ENCODE measurements around the gene FCRLB.

Gene FCRLB

DNA sequence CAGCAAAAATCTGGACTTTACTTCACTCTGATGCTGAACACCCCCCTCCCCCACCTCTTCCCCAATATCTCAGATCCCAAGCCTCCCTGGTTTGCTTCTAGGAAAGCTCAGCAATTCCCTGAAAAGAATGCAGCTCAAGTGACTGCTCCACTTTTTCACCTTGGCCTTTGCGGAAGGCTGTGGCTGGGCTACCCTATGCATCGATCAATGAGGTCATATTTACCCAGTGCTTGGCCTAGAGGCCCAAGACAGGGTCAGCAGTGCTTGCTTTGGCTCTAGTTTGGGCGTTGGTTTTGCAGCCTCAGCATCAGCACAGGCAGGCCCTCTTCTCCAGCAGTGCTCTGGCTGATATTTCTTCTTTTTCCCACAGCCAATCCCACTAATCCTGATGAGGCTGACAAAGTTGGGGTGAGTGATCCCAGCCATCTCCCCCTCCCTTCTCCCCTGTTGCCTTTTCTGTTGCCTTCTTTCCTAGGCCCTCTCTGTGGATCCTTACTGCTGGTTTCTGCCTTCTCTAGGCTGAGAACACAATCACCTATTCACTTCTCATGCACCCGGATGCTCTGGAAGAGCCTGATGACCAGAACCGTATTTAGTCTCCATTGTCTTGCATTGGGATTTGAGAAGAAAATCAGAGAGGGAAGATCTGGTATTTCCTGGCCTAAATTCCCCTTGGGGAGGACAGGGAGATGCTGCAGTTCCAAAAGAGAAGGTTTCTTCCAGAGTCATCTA is 44.2 kb upstream of the FCRLB start:
- no peak overlapping the region for H4K5ac ChIP-seq (ENCODE audit: low read length)
- no peaks in the 10 kb centered on the region for H3K27me3 ChIP-seq (ENCODE audit: insufficient read depth, low read length, poor library complexity)
- no peak overlapping the region for H2BK120ac ChIP-seq (ENCODE audit: low read depth, low read length)
- H3K23ac ChIP-seq (ENCODE audit: low read length) = no peak overlapping the region
- H2AK5ac ChIP-seq (ENCODE audit: low read length) = no peak overlapping the region
- peak; percentile 9 for DNase-seq
- no peak overlapping the region for H3K9ac ChIP-seq (ENCODE audit: low read length)
- H3K27ac ChIP-seq (ENCODE audit: low read depth, low read length) = no peak overlapping the region
- no peak overlapping the region for H2BK5ac ChIP-seq (ENCODE audit: low read length)
- no peak overlapping the region for H3K18ac ChIP-seq (ENCODE audit: low read length)
- no peaks in the 10 kb centered on the region for H3K4me1 ChIP-seq (ENCODE audit: control insufficient read depth, low read depth, low read length)
- no peaks in the 10 kb centered on the region for H3K36me3 ChIP-seq (ENCODE audit: control insufficient read depth, insufficient read depth, low read length)
- no CpG with 5 or more reads among the region's 5 CpGs for WGBS (ENCODE audit: extremely low coverage, insufficient coverage, low lambda C conversion rate)
- no peak overlapping the region for H3K56ac ChIP-seq (ENCODE audit: low read length)
- H3K79me1 ChIP-seq (ENCODE audit: low read length) = no peaks in the 10 kb centered on the region
- no peak overlapping the region for H2BK15ac ChIP-seq (replicated peaks; ENCODE audit: low read depth)
- no peak overlapping the region for H3K4me3 ChIP-seq (ENCODE audit: low read length)
- no peaks in the 10 kb centered on the region for H3K79me2 ChIP-seq (ENCODE audit: control insufficient read depth, insufficient read depth, low read length)
- H3K4me2 ChIP-seq (ENCODE audit: low read length) = no peak overlapping the region
- no peak overlapping the region for H4K8ac ChIP-seq (ENCODE audit: low read depth, low read length)
- H3K4ac ChIP-seq (ENCODE audit: low read depth, low read length) = no peak overlapping the region

DNA sequence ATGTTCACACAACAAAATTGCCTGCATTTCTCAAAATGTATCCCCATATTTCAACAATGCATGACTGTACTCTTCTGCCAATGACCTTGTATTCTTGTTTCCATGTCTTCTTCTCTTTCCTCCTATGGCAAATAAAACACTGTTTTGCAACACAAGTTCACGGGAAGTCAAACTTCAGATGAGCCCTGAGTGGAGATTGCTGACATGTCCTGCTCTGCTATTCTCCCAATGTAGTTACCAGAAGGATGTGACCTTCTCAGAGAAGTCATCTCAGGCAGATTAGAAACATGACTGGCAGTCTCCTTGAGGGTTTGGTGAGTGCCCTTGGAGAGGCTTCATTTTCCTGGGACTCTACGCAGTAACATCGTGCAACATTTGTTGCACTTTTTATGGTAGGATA is 42.8 kb upstream of the FCRLB start:
- no peak overlapping the region for H2BK5ac ChIP-seq (ENCODE audit: low read length)
- H3K36me3 ChIP-seq (ENCODE audit: control insufficient read depth, insufficient read depth, low read length) = no peaks in the 10 kb centered on the region
- H3K56ac ChIP-seq (ENCODE audit: low read length) = no peak overlapping the region
- no peak overlapping the region for H2AK5ac ChIP-seq (ENCODE audit: low read length)
- no peak overlapping the region for H4K8ac ChIP-seq (ENCODE audit: low read depth, low read length)
- no peak overlapping the region for H3K4ac ChIP-seq (ENCODE audit: low read depth, low read length)
- no peaks in the 10 kb centered on the region for H3K27me3 ChIP-seq (ENCODE audit: insufficient read depth, low read length, poor library complexity)
- H2BK15ac ChIP-seq (replicated peaks; ENCODE audit: low read depth) = no peak overlapping the region
- no peak overlapping the region for H3K9ac ChIP-seq (ENCODE audit: low read length)
- no peaks in the 10 kb centered on the region for H3K4me1 ChIP-seq (ENCODE audit: control insufficient read depth, low read depth, low read length)
- no peaks in the 10 kb centered on the region for H3K79me1 ChIP-seq (ENCODE audit: low read length)
- H3K4me2 ChIP-seq (ENCODE audit: low read length) = no peak overlapping the region
- H2BK120ac ChIP-seq (ENCODE audit: low read depth, low read length) = no peak overlapping the region
- DNase-seq = no peak
- no peaks in the 10 kb centered on the region for H3K79me2 ChIP-seq (ENCODE audit: control insufficient read depth, insufficient read depth, low read length)
- no peak overlapping the region for H3K27ac ChIP-seq (ENCODE audit: low read depth, low read length)
- H3K23ac ChIP-seq (ENCODE audit: low read length) = no peak overlapping the region
- no peak overlapping the region for H3K4me3 ChIP-seq (ENCODE audit: low read length)
- H4K5ac ChIP-seq (ENCODE audit: low read length) = no peak overlapping the region
- H3K18ac ChIP-seq (ENCODE audit: low read length) = no peak overlapping the region
- no CpG with 5 or more reads among the region's 3 CpGs for WGBS (ENCODE audit: extremely low coverage, insufficient coverage, low lambda C conversion rate)

DNA sequence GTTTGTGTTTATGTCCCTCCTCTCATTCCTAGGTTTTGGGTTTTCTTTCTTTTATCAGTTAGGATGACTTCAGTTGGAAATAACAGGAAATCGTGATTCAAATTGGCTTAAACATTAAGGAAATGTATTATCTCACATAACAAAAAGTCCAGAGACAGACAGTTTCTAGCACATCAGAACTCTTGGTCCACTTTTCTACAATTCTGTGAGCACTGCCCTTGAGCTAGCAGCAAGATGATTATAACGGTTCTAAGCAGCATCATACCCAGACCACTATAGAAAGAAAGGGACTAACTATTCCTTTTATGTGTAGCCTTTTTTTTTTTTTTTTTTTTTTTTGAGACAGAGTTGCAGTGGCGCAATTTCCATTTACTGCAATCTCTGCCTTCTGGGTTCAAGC is 39.5 kb upstream of the FCRLB start:
- Histone ChIP-seq H3K27me3 (ENCODE audit: insufficient read depth, low read length, poor library complexity) (no peaks in the 10 kb centered on the region), H3K23ac (ENCODE audit: low read length) (no peak overlapping the region), H2BK120ac (ENCODE audit: low read depth, low read length) (no peak overlapping the region), H3K36me3 (ENCODE audit: control insufficient read depth, insufficient read depth, low read length) (no peaks in the 10 kb centered on the region), H3K4me1 (ENCODE audit: control insufficient read depth, low read depth, low read length) (no peaks in the 10 kb centered on the region), H4K8ac (ENCODE audit: low read depth, low read length) (no peak overlapping the region), H3K4ac (ENCODE audit: low read depth, low read length) (no peak overlapping the region), H3K27ac (ENCODE audit: low read depth, low read length) (no peak overlapping the region), H3K18ac (ENCODE audit: low read length) (no peak overlapping the region), H3K79me1 (ENCODE audit: low read length) (no peaks in the 10 kb centered on the region), H4K5ac (ENCODE audit: low read length) (no peak overlapping the region), H3K79me2 (ENCODE audit: control insufficient read depth, insufficient read depth, low read length) (no peaks in the 10 kb centered on the region), H3K56ac (ENCODE audit: low read length) (no peak overlapping the region), H3K4me2 (ENCODE audit: low read length) (no peak overlapping the region), H2AK5ac (ENCODE audit: low read length) (no peak overlapping the region), H2BK5ac (ENCODE audit: low read length) (no peak overlapping the region), H3K4me3 (ENCODE audit: low read length) (no peak overlapping the region), H2BK15ac (replicated peaks; ENCODE audit: low read depth) (no peak overlapping the region), H3K9ac (ENCODE audit: low read length) (no peak overlapping the region)
- no peak for DNase-seq
- WGBS (ENCODE audit: extremely low coverage, insufficient coverage, low lambda C conversion rate) = no CpG with 5 or more reads among the region's 3 CpGs

DNA sequence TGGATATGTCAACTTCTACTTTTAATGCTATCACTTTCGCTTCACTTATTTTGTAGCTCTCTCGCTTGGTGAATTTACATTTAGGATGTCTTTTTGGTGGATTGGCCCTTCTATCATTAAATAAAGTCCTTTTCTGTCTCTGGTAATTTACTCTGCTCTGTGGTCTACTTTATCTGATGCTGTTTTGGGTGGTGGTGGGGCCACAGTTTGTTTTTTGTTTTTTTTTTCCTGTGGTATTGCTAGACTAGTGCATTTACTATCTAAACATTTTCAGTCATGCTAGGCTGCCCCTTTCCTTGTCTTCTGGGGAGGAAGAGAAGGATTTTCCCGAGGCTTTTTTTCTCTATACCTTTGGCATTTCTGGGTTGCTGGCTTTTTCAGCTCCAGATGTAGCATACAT is 32.4 kb upstream of the FCRLB start:
- no CpG with 5 or more reads among the region's 3 CpGs for WGBS (ENCODE audit: extremely low coverage, insufficient coverage, low lambda C conversion rate)
- no peak overlapping the region for H3K56ac ChIP-seq (ENCODE audit: low read length)
- H3K27ac ChIP-seq (ENCODE audit: low read depth, low read length) = no peak overlapping the region

DNA sequence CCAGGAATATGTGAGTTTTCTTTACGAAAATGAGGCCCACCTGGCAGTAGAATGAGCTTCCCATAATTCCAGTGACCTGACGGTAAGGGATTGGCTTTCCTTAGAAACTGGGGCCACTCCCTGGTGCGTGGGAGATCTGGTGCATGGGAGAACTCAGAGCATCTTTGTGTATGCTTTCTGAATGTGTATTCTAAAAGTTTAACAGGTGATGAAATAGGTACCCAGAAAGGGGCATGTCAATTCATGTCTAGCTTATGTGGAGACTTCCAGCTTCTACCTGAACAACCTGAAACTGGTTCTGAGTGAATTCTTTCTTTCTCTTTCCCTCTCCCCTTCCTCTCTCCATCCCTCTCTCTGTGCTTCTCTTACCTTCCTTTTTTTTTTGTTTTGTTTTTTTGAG is 29.5 kb upstream of the FCRLB start:
- Histone ChIP-seq H2BK15ac (replicated peaks; ENCODE audit: low read depth) (no peak overlapping the region), H3K4me2 (ENCODE audit: low read length) (no peak overlapping the region), H3K56ac (ENCODE audit: low read length) (no peak overlapping the region), H3K27me3 (ENCODE audit: insufficient read depth, low read length, poor library complexity) (no peaks in the 10 kb centered on the region), H4K8ac (ENCODE audit: low read depth, low read length) (no peak overlapping the region), H3K4me3 (ENCODE audit: low read length) (no peak overlapping the region), H2BK120ac (ENCODE audit: low read depth, low read length) (no peak overlapping the region), H3K79me2 (ENCODE audit: control insufficient read depth, insufficient read depth, low read length) (no peaks in the 10 kb centered on the region), H3K4me1 (ENCODE audit: control insufficient read depth, low read depth, low read length) (no peaks in the 10 kb centered on the region), H3K79me1 (ENCODE audit: low read length) (no peaks in the 10 kb centered on the region), H3K27ac (ENCODE audit: low read depth, low read length) (no peak overlapping the region), H3K4ac (ENCODE audit: low read depth, low read length) (no peak overlapping the region), H2AK5ac (ENCODE audit: low read length) (no peak overlapping the region), H3K9ac (ENCODE audit: low read length) (no peak overlapping the region), H3K36me3 (ENCODE audit: control insufficient read depth, insufficient read depth, low read length) (no peaks in the 10 kb centered on the region), H3K18ac (ENCODE audit: low read length) (no peak overlapping the region), H4K5ac (ENCODE audit: low read length) (no peak overlapping the region), H3K23ac (ENCODE audit: low read length) (no peak overlapping the region), H2BK5ac (ENCODE audit: low read length) (no peak overlapping the region)
- no CpG with 5 or more reads among the region's 3 CpGs for WGBS (ENCODE audit: extremely low coverage, insufficient coverage, low lambda C conversion rate)
- DNase-seq = no peak

More for the DNA sequence above, 32.4 kb upstream of the FCRLB start:
- Histone ChIP-seq H3K4me1 (ENCODE audit: control insufficient read depth, low read depth, low read length) (no peaks in the 10 kb centered on the region), H3K23ac (ENCODE audit: low read length) (no peak overlapping the region), H4K5ac (ENCODE audit: low read length) (no peak overlapping the region), H2BK15ac (replicated peaks; ENCODE audit: low read depth) (no peak overlapping the region), H2BK120ac (ENCODE audit: low read depth, low read length) (no peak overlapping the region), H3K18ac (ENCODE audit: low read length) (no peak overlapping the region), H4K8ac (ENCODE audit: low read depth, low read length) (no peak overlapping the region), H3K79me2 (ENCODE audit: control insufficient read depth, insufficient read depth, low read length) (no peaks in the 10 kb centered on the region), H2BK5ac (ENCODE audit: low read length) (no peak overlapping the region), H3K27me3 (ENCODE audit: insufficient read depth, low read length, poor library complexity) (no peaks in the 10 kb centered on the region), H3K9ac (ENCODE audit: low read length) (no peak overlapping the region), H3K4me3 (ENCODE audit: low read length) (no peak overlapping the region), H2AK5ac (ENCODE audit: low read length) (no peak overlapping the region), H3K79me1 (ENCODE audit: low read length) (no peaks in the 10 kb centered on the region), H3K36me3 (ENCODE audit: control insufficient read depth, insufficient read depth, low read length) (no peaks in the 10 kb centered on the region), H3K4ac (ENCODE audit: low read depth, low read length) (no peak overlapping the region), H3K4me2 (ENCODE audit: low read length) (no peak overlapping the region)
- DNase-seq = no peak

Data from mesendoderm (in vitro differentiated cells).